OCI-LY1 (cell line): ENCODE measurements around the gene GLI3.

Experiments used
- EZH2 ChIP-seq: fragments of 200-600 bp; sonication (generic), shearing (Covaris generic); IDR thresholded peaks from 2 replicates; pipeline ENCODE4 v1.8.0; 2017; ENCODE audit warnings: borderline replicate concordance, mixed run types, mild to moderate bottlenecking, antibody characterized with exemption, low read length, moderate library complexity, mixed read lengths
- TF ChIP-seq, protein P1 (sequence below): fragments of 200-600 bp; sonication (generic), shearing (Covaris generic); IDR thresholded peaks from 2 replicates; pipeline ENCODE4 v1.5.1; 2017; ENCODE audit warnings: mild to moderate bottlenecking, antibody characterized with exemption, low read length, moderate library complexity, mixed read lengths

GRCh38 chr7:42176724-42177101 lies 60.3 kb downstream of the GLI3 start:
- TF ChIP-seq, protein P1, sequence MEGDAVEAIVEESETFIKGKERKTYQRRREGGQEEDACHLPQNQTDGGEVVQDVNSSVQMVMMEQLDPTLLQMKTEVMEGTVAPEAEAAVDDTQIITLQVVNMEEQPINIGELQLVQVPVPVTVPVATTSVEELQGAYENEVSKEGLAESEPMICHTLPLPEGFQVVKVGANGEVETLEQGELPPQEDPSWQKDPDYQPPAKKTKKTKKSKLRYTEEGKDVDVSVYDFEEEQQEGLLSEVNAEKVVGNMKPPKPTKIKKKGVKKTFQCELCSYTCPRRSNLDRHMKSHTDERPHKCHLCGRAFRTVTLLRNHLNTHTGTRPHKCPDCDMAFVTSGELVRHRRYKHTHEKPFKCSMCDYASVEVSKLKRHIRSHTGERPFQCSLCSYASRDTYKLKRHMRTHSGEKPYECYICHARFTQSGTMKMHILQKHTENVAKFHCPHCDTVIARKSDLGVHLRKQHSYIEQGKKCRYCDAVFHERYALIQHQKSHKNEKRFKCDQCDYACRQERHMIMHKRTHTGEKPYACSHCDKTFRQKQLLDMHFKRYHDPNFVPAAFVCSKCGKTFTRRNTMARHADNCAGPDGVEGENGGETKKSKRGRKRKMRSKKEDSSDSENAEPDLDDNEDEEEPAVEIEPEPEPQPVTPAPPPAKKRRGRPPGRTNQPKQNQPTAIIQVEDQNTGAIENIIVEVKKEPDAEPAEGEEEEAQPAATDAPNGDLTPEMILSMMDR, result no peak
- TF ChIP-seq EZH2, result no peak
